Posterior vena cava (tissue), 2 donors: Measurements from ENCODE around the gene HRH2. TPM values are rescaled to one million over a fixed set of nuclear protein-coding genes. Genes with fewer than 3 reads are reported as not detected.
"Not testable (repeated sequence)": the region's sequence is repeated elsewhere in the genome, so short reads cannot be mapped to it uniquely, and the experiment has no call there.

Experiments used
- DNase-seq: peaks from one replicate; pipeline ENCODE4 v3.0.0-alpha.2; 2020; ENCODE audit warnings: low spot score
- intact Hi-C, 2 donors: fragments of 100-400 bp; cut with DNase I; formaldehyde crosslinking; loops; one replicate each; pipeline versions ENCODE4 v1.14.1 to v1.14.2; 2022 to 2023
- total RNA-seq, 2 donors: library from RNA; stranded (reverse); fragmentation: NEBNext Ultra II Directional; extraction: Animal tissue kit (Norgen Biotek cat#: 25700); gene quantifications; one replicate each; pipeline ENCODE4 v1.2.1, GENCODE V29; 2021
- donor health status: DM: yes; HTN: yes; CAD: no.
- donor health status: DM: yes; HTN: yes; CAD: no.

Gene HRH2
- total RNA-seq, 2 donors from 2014 or later = 6.9 to 8.2 TPM

DNA sequence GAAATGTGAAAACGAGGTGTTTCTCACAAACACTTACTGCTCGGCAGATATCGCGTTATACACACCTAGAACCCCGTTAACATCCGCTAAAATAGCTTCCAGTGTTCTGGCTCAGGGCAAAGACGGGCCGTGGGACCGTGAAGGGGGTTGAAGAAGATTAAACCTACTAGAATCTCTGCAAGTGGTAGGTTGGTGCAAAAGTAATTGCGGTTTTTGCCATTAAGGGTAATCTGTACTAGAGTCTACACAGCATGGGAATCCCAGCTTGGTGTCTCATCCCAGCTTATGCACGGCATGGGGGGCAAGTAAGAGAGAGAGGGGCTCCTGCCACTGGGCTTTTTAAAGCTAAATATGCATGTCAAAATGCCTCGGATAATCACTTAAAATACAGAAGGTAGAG, 43.9 kb downstream of the HRH2 start:
- DNase-seq = peak; percentile 30
- intact Hi-C loops = loop anchor here in 1 of 2 donors (1.0 kb wide), 1 partner anchor 43 kb away; no protein-coding TSS in a partner anchor

DNA sequence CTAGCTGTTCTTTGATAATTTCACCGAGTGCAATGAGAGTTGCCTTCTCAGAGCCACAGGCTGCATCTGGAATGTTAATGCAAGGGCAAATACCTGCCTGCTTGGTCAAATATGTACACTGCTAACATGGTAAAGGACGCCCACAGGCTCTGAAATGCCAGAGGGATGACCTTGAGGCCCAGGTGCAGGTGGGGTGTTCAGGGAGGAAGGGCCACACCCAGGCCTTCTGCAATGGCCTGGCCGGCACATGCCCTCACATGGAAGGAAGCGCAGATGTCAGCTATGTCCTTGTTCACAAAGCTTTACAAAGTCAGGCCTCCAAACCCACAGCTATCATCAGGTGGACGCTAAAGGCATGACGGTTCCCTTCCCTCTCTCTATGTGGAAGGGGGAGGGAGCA, 48.6 kb downstream of the HRH2 start:
- DNase-seq = peak; percentile 24
- intact Hi-C loops = no loop called here

DNA sequence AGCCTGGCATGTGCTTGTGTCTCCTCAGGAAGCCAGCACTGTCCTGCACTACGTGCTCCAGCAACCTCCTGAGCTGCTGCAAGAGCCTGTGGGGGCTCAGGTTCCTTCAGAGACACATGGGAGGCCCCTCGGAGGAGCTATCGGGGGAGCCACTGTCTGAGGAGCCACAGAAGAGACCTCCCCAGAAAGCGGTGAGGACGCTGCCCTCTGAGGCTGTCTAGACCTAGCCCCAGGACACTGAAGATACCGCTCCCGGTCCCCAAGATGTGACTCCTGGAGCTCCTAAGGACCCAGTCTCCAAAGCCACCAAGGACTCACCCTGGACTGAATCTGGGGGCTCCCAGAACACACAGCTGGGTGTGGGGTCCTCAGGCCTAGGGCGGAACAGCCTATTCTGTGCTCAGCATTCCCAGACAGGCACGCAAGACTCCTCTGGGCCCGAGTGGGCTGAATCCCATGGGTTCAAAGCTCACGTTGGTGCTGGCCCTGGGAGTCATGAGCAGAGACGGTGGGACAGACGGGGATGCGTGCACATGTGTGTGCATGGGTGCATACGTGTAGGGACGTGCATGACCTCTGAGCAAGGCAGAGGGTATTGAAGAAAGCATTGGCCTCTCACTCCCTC, 50.0 kb downstream of the HRH2 start:
- intact Hi-C loops = no loop called here
- DNase-seq = peak; percentile 64

DNA sequence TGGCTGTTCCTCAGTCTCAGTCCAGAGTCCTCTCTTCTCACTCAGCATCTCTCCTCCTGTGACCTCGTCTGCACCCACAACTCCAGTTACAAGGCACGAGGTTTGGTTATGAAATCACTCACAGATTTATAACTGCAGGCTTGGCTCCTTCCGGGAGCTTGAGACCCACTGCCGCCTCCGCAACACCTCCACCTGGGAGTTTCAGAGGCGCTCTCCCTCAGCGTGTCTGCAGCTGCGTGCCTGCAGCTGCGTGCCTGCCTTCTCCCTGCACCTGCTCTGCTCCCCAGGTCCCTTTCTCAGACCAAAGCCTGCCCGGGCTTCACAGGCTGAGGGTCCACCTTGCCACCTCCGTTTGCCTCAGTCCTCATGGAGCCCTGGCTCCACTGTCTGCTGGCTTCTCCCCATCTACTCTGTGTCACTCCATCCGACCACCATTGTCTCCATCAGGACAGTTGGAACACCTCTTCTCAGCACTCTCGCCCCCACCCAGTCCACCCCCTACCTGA, 51.5 kb downstream of the HRH2 start:
- peak; percentile 64 for DNase-seq
- intact Hi-C loops = no loop called here

DNA sequence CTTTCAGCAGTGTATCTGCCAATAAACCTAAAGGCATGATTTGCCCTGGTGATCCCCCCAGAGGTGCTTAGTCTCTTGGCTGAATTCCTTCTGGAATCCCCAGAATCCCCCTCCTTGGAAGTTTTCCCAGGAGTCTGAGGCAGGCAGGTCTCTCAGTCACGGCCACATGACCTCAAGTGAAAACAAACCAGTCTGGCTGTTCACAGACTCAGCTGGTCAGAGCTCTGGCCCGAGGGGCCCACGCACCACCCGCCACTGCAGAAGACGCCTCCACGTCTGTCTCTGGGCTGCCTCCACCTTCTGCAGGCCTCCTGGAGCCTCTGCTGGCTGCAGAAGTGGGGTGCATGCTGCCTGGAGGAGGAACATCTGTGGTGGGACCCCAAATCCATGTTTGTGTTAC, 52.5 kb downstream of the HRH2 start:
- intact Hi-C loops = no loop called here
- DNase-seq = no peak

DNA sequence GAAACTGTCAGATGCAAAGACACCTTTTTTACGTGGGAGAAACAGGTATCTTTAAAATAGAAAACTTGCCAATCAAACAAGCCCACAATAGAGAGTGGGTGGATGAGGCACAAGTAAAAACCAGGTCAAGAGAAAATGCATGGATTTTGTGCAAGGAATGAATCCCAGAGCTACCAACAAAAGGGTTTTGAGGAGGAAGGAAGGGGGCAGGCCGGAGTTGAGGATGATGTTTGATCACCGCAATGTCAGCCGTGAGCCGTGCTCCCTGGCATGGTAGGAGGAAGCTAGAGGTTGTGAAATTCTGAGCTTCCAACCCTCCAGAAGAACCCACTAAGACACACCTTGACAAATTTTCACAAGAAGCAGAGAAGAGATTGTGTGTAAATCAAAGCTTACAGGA, 53.2 kb downstream of the HRH2 start:
- intact Hi-C loops = no loop called here
- DNase-seq = peak; percentile 64

DNA sequence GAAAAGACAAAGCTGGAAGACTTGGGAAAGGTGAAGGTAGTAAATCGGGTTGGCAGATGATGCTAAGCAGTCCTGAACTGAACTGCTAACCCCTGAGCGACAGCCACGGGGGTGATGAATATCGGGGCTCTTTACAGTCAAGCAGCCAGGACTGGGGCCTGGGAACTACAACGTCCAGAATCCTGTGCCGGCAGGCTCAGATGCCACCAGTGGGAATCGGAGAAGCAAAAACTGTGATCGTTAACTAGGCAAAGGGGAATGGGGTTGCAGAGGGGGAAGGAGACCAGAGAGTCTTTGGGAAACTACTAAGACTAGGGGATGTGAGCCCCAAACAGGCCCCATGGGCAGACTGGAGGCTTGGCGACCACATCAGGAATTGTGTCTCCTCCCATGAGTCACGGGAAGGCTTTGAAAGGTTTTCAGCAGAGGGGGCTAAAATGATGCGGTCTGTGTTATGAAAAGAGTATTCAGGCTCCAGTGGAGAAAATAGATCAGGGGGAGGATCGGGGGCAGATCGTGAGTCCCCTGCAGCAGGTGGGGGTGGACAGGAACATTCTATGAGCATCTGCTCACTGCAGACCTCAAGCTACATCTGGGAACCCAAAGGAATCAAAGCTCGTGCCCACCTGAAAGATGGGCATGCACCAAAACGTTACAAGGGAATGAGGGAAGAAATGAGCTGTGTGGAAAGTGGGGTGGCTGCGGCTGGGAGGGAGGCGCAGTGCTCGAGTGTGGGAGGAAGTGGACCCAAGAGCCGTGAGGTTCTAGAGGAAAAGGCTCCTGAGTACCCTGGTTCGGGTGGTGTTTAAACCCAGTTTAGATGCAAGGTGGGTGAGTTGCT, 53.8 kb downstream of the HRH2 start:
- intact Hi-C loops = no loop called here
- peak; percentile 30 for DNase-seq

DNA sequence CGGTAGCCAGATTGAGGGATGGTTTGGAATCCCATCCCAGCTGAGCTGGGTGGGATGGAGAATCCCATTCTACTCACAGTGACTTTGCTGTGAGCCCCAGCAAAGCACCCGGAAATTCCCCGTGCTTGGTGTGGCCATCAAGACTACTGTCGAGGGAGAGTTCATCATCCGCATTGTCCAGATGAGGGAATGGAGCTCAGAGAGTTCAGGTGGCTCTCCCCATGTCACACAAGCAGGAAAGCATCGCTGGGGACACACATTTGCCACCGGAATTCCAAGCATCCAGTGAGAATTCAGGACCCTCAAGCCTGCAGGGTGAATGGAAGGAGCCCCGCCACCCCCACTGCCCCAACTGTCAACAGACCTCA, 54.4 kb downstream of the HRH2 start:
- DNase-seq = no peak
- intact Hi-C loops = no loop called here

DNA sequence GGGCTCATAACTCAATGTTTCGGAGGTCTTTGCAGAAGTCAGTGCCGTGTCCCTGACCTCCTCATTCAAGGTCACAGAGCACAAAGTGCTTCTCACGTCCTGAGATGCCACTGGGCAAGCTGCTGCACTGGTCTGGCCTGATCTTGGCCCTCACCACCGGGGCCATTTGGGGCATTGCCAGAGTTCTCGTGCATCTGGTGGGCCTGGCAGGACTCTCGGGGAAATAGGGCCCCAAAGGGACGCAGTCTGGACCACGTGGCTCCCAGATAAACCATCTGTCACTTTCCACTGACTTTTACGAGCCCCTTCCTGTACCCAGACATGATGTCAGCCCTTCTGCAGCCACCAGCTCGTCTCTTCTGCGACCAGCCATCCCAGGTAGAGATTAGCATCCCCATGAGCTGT, 54.8 kb downstream of the HRH2 start:
- peak; percentile 60 for DNase-seq
- intact Hi-C loops = no loop called here

DNA sequence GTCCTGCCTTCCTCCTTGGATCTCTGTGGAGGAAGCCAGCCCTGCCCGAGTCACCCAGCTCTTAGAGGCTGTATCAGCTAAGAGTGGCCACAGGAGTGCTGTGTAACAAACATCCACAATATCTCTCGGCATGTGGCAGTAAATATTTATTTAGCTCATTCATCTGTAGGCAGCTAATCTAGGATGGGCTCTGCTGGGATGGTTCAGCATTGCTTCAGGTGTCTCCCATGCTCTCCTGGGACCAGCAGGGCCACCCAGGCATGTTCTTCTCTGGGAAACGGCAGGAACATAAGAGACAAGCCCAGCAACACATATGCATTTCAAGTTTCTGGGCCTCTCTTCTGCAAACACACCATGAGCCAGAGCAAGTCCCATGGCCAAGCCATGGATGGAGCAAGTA, 56.1 kb downstream of the HRH2 start:
- intact Hi-C loops = no loop called here
- DNase-seq = no peak

DNA sequence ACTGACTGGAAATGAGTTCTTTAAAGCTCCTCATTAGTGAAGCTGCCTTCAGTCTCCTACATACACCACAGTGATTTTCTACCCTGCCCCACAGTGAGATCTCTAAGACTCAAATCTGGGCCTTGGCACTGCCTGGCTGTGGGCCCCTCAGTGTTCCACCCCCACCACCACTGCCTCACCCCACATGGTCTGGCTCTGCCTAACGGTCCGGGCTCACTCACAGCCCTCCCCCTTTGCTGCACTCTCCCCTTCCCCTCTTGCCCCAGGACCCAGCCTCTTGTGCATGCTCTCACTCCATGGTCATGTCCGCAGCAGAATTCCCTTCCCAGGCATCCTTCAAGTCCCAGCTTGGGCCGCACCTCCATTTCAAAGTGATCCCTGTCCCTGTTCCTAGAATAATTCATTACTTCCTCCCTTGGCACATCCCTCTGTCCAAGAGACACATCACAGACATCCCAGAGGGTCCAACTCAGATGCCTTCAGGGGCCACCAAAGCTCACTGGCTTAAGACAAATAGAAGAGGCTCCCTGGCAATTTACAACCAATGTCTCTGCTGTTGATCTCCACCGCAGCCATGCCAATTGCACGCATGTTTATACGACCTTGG, 56.7 kb downstream of the HRH2 start:
- intact Hi-C loops = no loop called here
- DNase-seq = peak; percentile 43

DNA sequence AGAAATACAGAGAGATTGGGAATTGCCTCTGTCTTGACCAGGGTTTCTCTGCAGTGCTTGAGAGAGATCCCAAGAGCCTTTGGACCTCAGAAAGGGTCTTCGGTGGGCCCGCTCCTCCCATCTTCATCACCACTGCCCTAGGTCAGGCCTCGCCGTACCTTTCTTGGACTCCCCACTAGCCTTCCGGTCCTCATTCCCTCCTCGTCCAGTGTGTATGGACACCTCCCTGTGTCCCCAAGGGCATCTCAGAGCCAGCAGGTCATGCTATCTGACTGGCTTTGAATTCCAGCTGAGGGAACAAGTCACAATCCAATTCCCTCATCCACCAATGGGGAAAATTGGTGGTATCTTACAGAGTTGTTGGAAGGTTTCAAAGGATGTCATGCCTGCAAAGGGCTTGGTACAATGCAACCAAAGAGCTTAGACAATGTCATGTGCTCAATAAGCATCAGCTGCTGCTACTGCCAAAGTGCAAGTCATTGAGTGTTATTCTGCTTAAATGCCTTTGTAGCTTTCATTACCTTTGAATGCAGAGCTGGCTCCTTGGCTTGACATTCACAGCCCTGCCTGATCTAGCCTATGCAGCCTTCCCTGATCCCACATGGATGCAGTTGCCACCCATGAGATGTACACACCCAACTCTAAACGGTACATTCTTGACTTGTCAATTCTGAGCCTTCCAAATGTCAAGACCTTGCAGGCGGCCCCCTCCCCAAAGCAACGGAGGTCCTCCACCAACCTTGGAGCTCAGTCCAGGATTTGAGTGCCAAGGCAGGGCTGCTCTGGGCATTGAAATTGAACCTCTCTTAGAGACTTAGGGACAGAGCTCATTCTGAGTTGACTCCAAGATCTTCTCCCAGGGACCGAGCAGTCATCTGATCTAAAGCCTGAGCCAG, 58.0 kb downstream of the HRH2 start:
- peak; percentile 62 for DNase-seq
- intact Hi-C loops = no loop called here

DNA sequence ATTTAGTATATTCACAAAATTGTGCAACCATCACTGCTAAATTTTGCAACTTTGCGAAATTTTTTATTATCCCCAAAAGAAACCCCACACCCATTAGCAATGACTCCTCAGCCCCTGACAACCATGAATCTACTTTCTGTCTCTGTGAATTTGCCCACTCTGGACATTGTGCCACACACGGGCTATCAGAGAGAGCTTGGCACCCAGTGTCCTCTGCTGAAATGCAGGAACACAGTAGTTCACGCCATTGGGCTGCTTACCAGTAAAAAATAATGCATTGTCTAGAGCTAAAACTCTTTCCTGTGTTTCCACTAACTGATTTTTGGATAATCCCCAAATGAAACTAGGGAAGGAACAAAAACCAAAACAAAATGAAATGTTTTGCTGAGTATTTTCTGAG, 60.0 kb downstream of the HRH2 start:
- no peak for DNase-seq
- intact Hi-C loops = no loop called here

DNA sequence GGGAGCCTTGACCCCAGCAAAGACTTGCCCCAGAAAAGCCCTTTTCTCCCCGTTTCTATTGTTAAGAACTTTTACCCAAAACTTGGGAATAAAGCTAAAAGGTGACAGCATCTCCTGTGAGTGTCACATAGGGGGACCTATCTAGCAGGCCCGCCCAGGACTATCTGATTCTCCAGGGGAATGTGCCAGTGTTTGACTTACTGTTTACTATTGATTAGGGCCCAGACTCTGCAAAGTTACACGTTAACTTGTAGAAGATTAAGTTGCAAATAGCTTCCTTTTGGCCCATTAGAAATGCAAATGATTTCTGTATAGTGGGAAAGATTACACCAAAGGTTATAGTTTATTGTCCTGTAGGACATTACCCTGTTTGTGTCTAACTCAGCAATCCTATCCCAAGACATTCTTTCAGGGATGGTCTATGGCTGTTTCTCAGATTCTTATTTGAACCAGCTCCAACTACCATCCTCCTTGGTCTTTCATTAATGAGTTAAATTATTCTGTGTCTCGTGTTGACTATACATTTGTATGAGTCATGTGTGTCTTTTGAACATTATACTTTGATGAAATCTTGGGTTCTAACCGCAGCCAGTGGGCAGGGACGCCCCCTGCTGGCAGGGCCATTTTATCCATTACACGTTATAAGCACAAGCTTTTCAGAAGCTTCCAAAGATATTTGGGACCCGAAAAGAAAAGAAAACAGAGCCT, 60.7 kb downstream of the HRH2 start:
- no peak for DNase-seq

DNA sequence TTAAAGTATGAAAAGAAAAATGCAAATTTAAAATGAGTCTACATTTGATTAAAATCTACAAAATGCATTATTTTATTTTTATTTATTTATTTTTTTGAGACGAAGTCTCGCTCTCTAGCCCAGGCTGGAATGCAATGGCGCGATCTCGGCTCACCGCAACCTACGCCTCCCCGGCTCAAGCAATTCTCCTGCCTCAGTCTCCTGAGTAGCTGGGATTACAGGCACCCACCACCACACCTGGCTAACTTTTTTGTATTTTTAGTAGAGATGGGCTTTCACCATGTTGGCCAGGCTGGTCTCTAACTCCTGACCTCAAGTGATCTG, 61.2 kb downstream of the HRH2 start:
- intact Hi-C loops, DNase-seq: not testable (repeated sequence)

More for the DNA sequence above, 60.7 kb downstream of the HRH2 start:
- intact Hi-C loops = no loop called here

DNA sequence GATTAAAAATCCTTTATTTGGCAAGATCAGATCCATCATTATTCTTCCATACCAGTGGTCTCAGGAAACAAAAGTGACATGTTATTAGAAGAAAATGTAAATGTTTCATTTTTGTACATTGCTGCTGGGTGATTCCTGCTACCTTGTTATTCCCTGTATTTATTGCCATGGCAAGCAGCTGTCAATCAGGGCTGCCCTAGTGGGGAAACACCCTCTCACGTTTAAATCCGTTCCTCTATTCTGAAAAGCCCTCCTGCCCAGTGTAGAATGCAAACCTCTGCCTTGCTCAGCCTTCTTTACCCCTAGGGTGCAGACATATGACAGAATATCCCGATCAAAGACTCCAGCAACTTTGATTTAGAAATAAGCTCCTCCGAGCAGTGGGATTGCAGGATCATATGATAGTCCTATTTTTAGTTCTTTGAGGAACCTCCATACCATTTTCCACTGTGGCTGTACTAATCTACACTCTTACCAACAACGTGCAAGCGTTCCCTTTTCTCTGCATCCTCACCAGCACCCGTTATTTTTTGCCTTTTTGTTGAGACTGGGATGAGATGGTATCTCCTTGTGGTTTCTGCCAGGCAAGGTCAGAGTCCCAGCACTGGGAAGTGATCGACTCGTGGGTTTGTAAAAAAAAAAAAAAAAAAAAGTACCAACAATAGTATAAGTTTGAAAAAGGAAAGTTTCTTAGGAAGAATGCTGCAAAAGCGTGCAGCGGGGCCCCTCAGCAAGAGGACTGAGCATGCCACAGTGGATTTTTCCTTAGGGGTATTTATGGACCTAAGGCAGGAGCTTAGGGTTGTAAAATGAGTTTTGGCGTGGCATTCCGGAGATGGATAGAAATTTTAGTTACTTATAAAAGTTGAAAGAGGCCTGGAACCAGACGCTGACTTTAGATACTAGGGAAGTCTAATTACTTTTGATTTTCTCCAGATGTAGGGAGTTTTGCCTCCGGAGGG, 66.7 kb downstream of the HRH2 start:
- intact Hi-C loops = no loop called here
- no peak for DNase-seq

DNA sequence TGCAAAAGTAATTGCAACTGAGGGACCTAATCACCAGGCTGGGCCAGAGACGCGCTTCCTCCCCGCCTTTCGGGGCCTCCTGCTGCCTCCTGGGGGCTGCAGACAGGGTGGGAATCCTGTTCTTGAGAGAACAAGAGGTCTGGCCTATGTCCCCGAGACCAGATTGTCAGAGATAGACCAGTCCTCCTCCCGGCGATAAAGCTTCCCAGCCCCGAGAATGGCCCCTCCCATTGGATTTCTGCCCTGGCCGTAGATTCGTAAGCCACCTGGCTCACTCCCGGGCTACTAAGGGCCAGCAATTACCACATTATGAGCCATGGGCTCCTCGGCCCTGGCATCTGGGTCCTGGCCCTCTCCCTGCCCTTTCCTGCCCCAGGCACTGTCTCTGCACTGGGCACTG, 70.4 kb downstream of the HRH2 start:
- intact Hi-C loops = no loop called here

More for the DNA sequence above, 70.4 kb downstream of the HRH2 start:
- DNase-seq = no peak
